H9 (cell line): ENCODE data around the gene TXNRD1. TPM values are rescaled to one million over a fixed set of nuclear protein-coding genes. Genes with fewer than 3 reads are reported as not detected.

Experiments used
- DNase-seq: peaks from one replicate; pipeline ENCODE4 v3.0.0-alpha.2; 2017
- H2AFZ ChIP-seq: one replicate; pipeline ENCODE4 v1.6.1; 2013; ENCODE audit warnings: mild to moderate bottlenecking, low read length, control low read depth, moderate library complexity
- H2AK5ac ChIP-seq: 2 replicates; pipeline ENCODE4 v1.6.1; 2013; ENCODE audit warnings: low read length, control low read depth, mixed read lengths; ENCODE audit not compliant: insufficient read length
- H2BK120ac ChIP-seq: one replicate; pipeline ENCODE4 v1.6.1; 2013; ENCODE audit warnings: low read depth, mild to moderate bottlenecking, low read length, control low read depth, inconsistent platforms; ENCODE audit not compliant: poor library complexity, severe bottlenecking
- H2BK12ac ChIP-seq: 2 replicates; pipeline ENCODE4 v1.6.1; 2013; ENCODE audit warnings: low read length, control low read depth, mixed read lengths, low read depth; ENCODE audit not compliant: insufficient read length
- H2BK15ac ChIP-seq: 2 replicates; pipeline ENCODE4 v1.6.1; 2013; ENCODE audit warnings: low read depth, low read length, control low read depth
- H2BK20ac ChIP-seq: one replicate; pipeline ENCODE4 v1.6.1; 2013; ENCODE audit warnings: low read depth, mild to moderate bottlenecking, low read length, control low read depth, inconsistent platforms; ENCODE audit not compliant: poor library complexity, severe bottlenecking
- H2BK5ac ChIP-seq: 2 replicates; pipeline ENCODE4 v1.6.1; 2013; ENCODE audit warnings: low read length, control low read depth, mixed read lengths; ENCODE audit not compliant: insufficient read length
- H3K14ac ChIP-seq: 2 replicates; pipeline ENCODE4 v1.6.1; 2013; ENCODE audit warnings: low read length, control low read depth; ENCODE audit not compliant: insufficient read depth
- H3K18ac ChIP-seq: 2 replicates; pipeline ENCODE4 v1.6.1; 2013; ENCODE audit warnings: low read depth, mild to moderate bottlenecking, mixed read lengths, low read length, control low read depth; ENCODE audit not compliant: insufficient read length
- H3K23ac ChIP-seq: 2 replicates; pipeline ENCODE4 v1.6.1; 2013; ENCODE audit warnings: low read length, control low read depth, mixed read lengths, low read depth; ENCODE audit not compliant: insufficient read length
- H3K23me2 ChIP-seq: 2 replicates; pipeline ENCODE4 v1.6.1; 2013; ENCODE audit warnings: low read depth, mild to moderate bottlenecking, mixed read lengths, low read length, control low read depth; ENCODE audit not compliant: insufficient read length, poor library complexity, severe bottlenecking
- H3K27ac ChIP-seq: 2 replicates; pipeline ENCODE4 v1.5.1; 2013; ENCODE audit warnings: low read length, control low read depth, mixed read lengths, low read depth; ENCODE audit not compliant: insufficient read length
- H3K27me3 ChIP-seq: 2 replicates; pipeline ENCODE4 v1.6.1; 2013; ENCODE audit warnings: low read length, control low read depth, inconsistent platforms; ENCODE audit not compliant: insufficient read depth
- H3K4ac ChIP-seq: 2 replicates; pipeline ENCODE4 v1.6.1; 2013; ENCODE audit warnings: low read depth, mild to moderate bottlenecking, control low read depth, inconsistent platforms, low read length, moderate library complexity
- H3K4me1 ChIP-seq: 2 replicates; pipeline ENCODE4 v1.6.1; 2013; ENCODE audit warnings: low read length, control low read depth, inconsistent platforms; ENCODE audit not compliant: insufficient read depth
- H3K4me2 ChIP-seq: 2 replicates; pipeline ENCODE4 v1.6.1; 2013; ENCODE audit warnings: low read length, control low read depth, mixed read lengths; ENCODE audit not compliant: insufficient read length, insufficient read depth
- H3K56ac ChIP-seq: 2 replicates; pipeline ENCODE4 v1.6.1; 2013; ENCODE audit warnings: low read depth, mild to moderate bottlenecking, mixed read lengths, low read length, control low read depth; ENCODE audit not compliant: insufficient read length
- H3K79me1 ChIP-seq: 2 replicates; pipeline ENCODE4 v1.6.1; 2013; ENCODE audit warnings: low read depth, mild to moderate bottlenecking, moderate library complexity, low read length, control low read depth, inconsistent platforms; ENCODE audit not compliant: insufficient read depth, poor library complexity, severe bottlenecking
- H3K79me2 ChIP-seq: 2 replicates; pipeline ENCODE4 v1.6.1; 2013; ENCODE audit warnings: low read length, control low read depth, inconsistent platforms; ENCODE audit not compliant: insufficient read depth
- H3K9ac ChIP-seq: 2 replicates; pipeline ENCODE4 v1.6.1; 2013; ENCODE audit warnings: low read length, control low read depth, mixed read lengths; ENCODE audit not compliant: insufficient read length; ENCODE audit errors: extremely low read depth
- H3K9me3 ChIP-seq: one replicate; pipeline ENCODE4 v1.6.1; 2013; ENCODE audit warnings: low read depth, low read length, inconsistent platforms; ENCODE audit not compliant: control insufficient read depth
- H3T11ph ChIP-seq: one replicate; pipeline ENCODE4 v1.6.1; 2013; ENCODE audit warnings: mild to moderate bottlenecking, low read length, control low read depth, inconsistent platforms
- H4K20me1 ChIP-seq: one replicate; pipeline ENCODE4 v1.6.1; 2013; ENCODE audit not compliant: control insufficient read depth, insufficient read length, insufficient read depth
- H4K5ac ChIP-seq: 2 replicates; pipeline ENCODE4 v1.6.1; 2013; ENCODE audit warnings: low read depth, mild to moderate bottlenecking, mixed read lengths, low read length, control low read depth; ENCODE audit not compliant: insufficient read length
- H4K8ac ChIP-seq: replicated peaks from 2 replicates; pipeline ENCODE4 v1.6.1; 2013; ENCODE audit warnings: low read length, control low read depth, mixed read lengths, low read depth; ENCODE audit not compliant: insufficient read length
- H4K91ac ChIP-seq: 2 replicates; pipeline ENCODE4 v1.6.1; 2013; ENCODE audit warnings: low read depth, mild to moderate bottlenecking, moderate library complexity, mixed read lengths, low read length, control low read depth; ENCODE audit not compliant: insufficient read length
- H3K27ac Mint-ChIP-seq, 3 experiments: 2 replicates in 2 of 3; 3 replicates in 1 of 3; pipeline ENCODE4 v1.8.0; 2020 to 2021; ENCODE audit warnings: mixed read lengths in 3 of 3, mild to moderate bottlenecking in 1 of 3, moderate library complexity in 1 of 3
- H3K27me3 Mint-ChIP-seq: 2 replicates; pipeline ENCODE4 v1.8.0; 2021; ENCODE audit warnings: low read depth, mild to moderate bottlenecking, moderate library complexity, mixed read lengths
- H3K36me3 Mint-ChIP-seq, 3 experiments: 2 replicates in 2 of 3; 3 replicates in 1 of 3; pipeline ENCODE4 v1.8.0; 2020 to 2021; ENCODE audit warnings: low read depth in 3 of 3, mixed read lengths in 3 of 3; ENCODE audit not compliant: insufficient read depth in 1 of 3
- H3K4me1 Mint-ChIP-seq, 2 experiments: 2 replicates each; pipeline ENCODE4 v1.8.0; 2020; ENCODE audit warnings: mixed read lengths in 2 of 2
- H3K4me3 Mint-ChIP-seq, 2 experiments: 2 replicates in 1 of 2; 3 replicates in 1 of 2; pipeline ENCODE4 v1.8.0; 2020 to 2021; ENCODE audit warnings: mild to moderate bottlenecking in 2 of 2, mixed read lengths in 2 of 2, moderate library complexity in 1 of 2
- H3K9me3 Mint-ChIP-seq, 2 experiments: 2 replicates in 1 of 2; 3 replicates in 1 of 2; pipeline ENCODE4 v1.8.0; 2020; ENCODE audit warnings: mild to moderate bottlenecking in 2 of 2, mixed read lengths in 2 of 2, moderate library complexity in 1 of 2
- WGBS: extraction: QIAGEN DNeasy Blood & Tissue Kit; methylation state at CpG from one replicate; pipeline ENCODE4 v1.1.7; 2013; ENCODE audit warnings: missing lambda C conversion rate, low lambda C conversion rate, mixed read lengths; ENCODE audit not compliant: insufficient read length; ENCODE audit errors: extremely low coverage; 5-methylcytosine and 5-hydroxymethylcytosine counted together
- total RNA-seq: library from RNA; stranded (reverse); gene quantifications from 2 replicates; pipeline ENCODE4 v1.2.1, GENCODE V29; 2021
- TF ChIP-seq, protein P1 (sequence below): fragments of 200-600 bp; sonication (generic); conservative IDR thresholded peaks from 3 replicates; pipeline ENCODE4 v1.8.0; 2021; ENCODE audit warnings: antibody characterized with exemption, mild to moderate bottlenecking

TXNRD1 gene
- total RNA-seq, 1 experiment from 2014 or later: 100 TPM

DNA sequence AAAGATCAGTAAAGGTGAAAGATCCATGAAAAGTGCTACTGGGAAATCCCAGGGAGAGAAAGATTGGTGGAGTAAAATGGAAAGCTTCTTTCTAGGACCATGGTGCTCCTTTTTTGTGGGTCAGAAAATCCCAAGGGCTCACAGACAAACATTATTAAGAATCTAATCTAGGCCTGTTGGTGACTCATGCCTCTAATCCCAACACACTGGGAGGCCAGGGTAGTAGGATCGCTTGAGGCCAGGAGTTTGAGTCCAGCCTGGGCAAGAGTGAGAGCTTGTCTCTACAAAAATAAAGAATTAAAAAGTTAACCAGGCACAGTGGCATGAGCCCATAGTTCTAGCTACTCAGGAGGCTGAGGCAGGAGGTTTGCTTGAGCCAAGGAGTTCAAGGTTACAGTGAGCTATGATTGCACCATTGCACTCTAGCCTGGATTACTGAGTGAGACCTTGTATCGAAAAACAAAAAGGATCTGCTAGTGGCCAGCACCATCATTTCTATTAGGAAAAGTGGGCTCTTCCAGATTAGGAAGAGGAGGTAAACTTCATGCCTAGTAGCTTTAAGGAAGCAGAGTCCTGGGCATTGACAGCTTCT is 43.0 kb downstream of the TXNRD1 start:
- no peaks in the 10 kb centered on the region for H3K27me3 Mint-ChIP-seq
- no peak for DNase-seq
- no peak overlapping the region for H3K4me2 ChIP-seq
- no peak overlapping the region for H2BK120ac ChIP-seq
- no peak overlapping the region for H2AK5ac ChIP-seq
- no peak overlapping the region for H4K91ac ChIP-seq
- no peak overlapping the region for H2BK20ac ChIP-seq
- H3K4me3 Mint-ChIP-seq: no peak overlapping the region
- H3K27ac ChIP-seq: no peak overlapping the region
- H3K14ac ChIP-seq: no peak overlapping the region
- H3K23ac ChIP-seq: no peak overlapping the region
- no peaks in the 10 kb centered on the region for H3K79me2 ChIP-seq
- H3T11ph ChIP-seq: no peak overlapping the region
- no peaks in the 10 kb centered on the region for H3K79me1 ChIP-seq
- no peak overlapping the region for H2AFZ ChIP-seq
- no peak overlapping the region for H3K18ac ChIP-seq
- no peak overlapping the region for H3K4ac ChIP-seq
- WGBS: no CpG with 5 or more reads among the region's 2 CpGs
- no peaks in the 10 kb centered on the region for H3K27me3 ChIP-seq
- no peak overlapping the region for H3K9ac ChIP-seq
- H4K20me1 ChIP-seq: no peaks in the 10 kb centered on the region
- H2BK12ac ChIP-seq: no peak overlapping the region
- no peaks in the 10 kb centered on the region for H3K4me1 ChIP-seq
- no peak overlapping the region for H4K8ac ChIP-seq
- no peak overlapping the region for H2BK5ac ChIP-seq
- no peaks in the 10 kb centered on the region for H3K23me2 ChIP-seq
- H3K27ac Mint-ChIP-seq: no peak overlapping the region
- H3K56ac ChIP-seq: no peak overlapping the region
- no peaks in the 10 kb centered on the region for H3K9me3 Mint-ChIP-seq
- H3K36me3 Mint-ChIP-seq: no peaks in the 10 kb centered on the region
- no peak overlapping the region for H4K5ac ChIP-seq
- peaks cover 2 to 4% of the 10 kb centered on the region in 2 experiments; a peak in 2 of 4 replicates for H3K4me1 Mint-ChIP-seq
- no peaks in the 10 kb centered on the region for H3K9me3 ChIP-seq
- TF ChIP-seq, protein P1, sequence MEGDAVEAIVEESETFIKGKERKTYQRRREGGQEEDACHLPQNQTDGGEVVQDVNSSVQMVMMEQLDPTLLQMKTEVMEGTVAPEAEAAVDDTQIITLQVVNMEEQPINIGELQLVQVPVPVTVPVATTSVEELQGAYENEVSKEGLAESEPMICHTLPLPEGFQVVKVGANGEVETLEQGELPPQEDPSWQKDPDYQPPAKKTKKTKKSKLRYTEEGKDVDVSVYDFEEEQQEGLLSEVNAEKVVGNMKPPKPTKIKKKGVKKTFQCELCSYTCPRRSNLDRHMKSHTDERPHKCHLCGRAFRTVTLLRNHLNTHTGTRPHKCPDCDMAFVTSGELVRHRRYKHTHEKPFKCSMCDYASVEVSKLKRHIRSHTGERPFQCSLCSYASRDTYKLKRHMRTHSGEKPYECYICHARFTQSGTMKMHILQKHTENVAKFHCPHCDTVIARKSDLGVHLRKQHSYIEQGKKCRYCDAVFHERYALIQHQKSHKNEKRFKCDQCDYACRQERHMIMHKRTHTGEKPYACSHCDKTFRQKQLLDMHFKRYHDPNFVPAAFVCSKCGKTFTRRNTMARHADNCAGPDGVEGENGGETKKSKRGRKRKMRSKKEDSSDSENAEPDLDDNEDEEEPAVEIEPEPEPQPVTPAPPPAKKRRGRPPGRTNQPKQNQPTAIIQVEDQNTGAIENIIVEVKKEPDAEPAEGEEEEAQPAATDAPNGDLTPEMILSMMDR: no peak
- no peak overlapping the region for H2BK15ac ChIP-seq
